CD4-positive, alpha-beta memory T cell (primary cell): Measurements from ENCODE around the gene IRS1. TPM values are rescaled to one million over a fixed set of nuclear protein-coding genes. Genes with fewer than 3 reads are reported as not detected.

Experiments used
- CTCF ChIA-PET: fragments of 350-600 bp; sonication (Branson Sonifier 250); formaldehyde crosslinking; loops from one replicate; lab custom pipeline; 2021; ENCODE audit warnings: inconsistent platforms; ENCODE audit not compliant: partially characterized antibody; lab: Charles Lee
- POLR2A ChIA-PET: fragments of 350-600 bp; sonication (Branson Sonifier 250); formaldehyde crosslinking; loops from one replicate; lab custom pipeline; 2021; ENCODE audit not compliant: partially characterized antibody; lab: Charles Lee
- DNase-seq, 5 donors: peaks; one replicate each; pipeline versions ENCODE4 v3.0.0 to v3.0.0-alpha.2; 2020 to 2022; ENCODE audit warnings: mixed read lengths in 1 of 5
- H3K27ac ChIP-seq: one replicate; pipeline ENCODE4 v1.7.0; 2013; ENCODE audit warnings: low read depth, low read length
- H3K27me3 ChIP-seq: 2 replicates; pipeline ENCODE4 v1.7.0; 2013; ENCODE audit warnings: mild to moderate bottlenecking, low read length, moderate library complexity; ENCODE audit not compliant: insufficient read depth
- H3K36me3 ChIP-seq: 2 replicates; pipeline ENCODE4 v1.7.0; 2013; ENCODE audit warnings: mild to moderate bottlenecking, low read length, moderate library complexity; ENCODE audit not compliant: insufficient read depth
- H3K4me1 ChIP-seq: 2 replicates; pipeline ENCODE4 v1.7.0; 2013; ENCODE audit warnings: mild to moderate bottlenecking, low read length, moderate library complexity; ENCODE audit not compliant: insufficient read depth
- H3K4me3 ChIP-seq, 2 donors: one replicate each; pipeline ENCODE4 v1.7.0; 2013; ENCODE audit warnings: low read length in 2 of 2, mild to moderate bottlenecking in 1 of 2
- H3K9me3 ChIP-seq, 2 donors: one replicate each; pipeline ENCODE4 v1.7.0; 2013; ENCODE audit warnings: low read length in 2 of 2, control low read depth in 1 of 2; ENCODE audit not compliant: control insufficient read depth in 1 of 2
- H3K27ac Mint-ChIP-seq, 7 donors: one replicate each; pipeline ENCODE4 v1.8.0; 2020 to 2021; ENCODE audit warnings: mixed read lengths in 7 of 7, mild to moderate bottlenecking in 6 of 7, inconsistent platforms in 3 of 7, moderate library complexity in 3 of 7
- H3K27me3 Mint-ChIP-seq, 2 donors: one replicate each; pipeline ENCODE4 v1.8.0; 2020 to 2021; ENCODE audit warnings: mixed read lengths in 2 of 2
- H3K36me3 Mint-ChIP-seq, 2 donors: one replicate each; pipeline ENCODE4 v1.8.0; 2020 to 2021; ENCODE audit warnings: mixed read lengths in 2 of 2, inconsistent platforms in 1 of 2, mild to moderate bottlenecking in 1 of 2
- H3K4me1 Mint-ChIP-seq, 4 donors: one replicate each; pipeline ENCODE4 v1.8.0; 2020 to 2021; ENCODE audit warnings: mixed read lengths in 4 of 4, mild to moderate bottlenecking in 1 of 4
- H3K4me3 Mint-ChIP-seq, 8 donors: one replicate each; pipeline ENCODE4 v1.8.0; 2020 to 2021; ENCODE audit warnings: mixed read lengths in 8 of 8, mild to moderate bottlenecking in 7 of 8, moderate library complexity in 6 of 8, inconsistent platforms in 3 of 8
- H3K9me3 Mint-ChIP-seq, 8 donors: one replicate each; pipeline ENCODE4 v1.8.0; 2020 to 2021; ENCODE audit warnings: mixed read lengths in 8 of 8, mild to moderate bottlenecking in 5 of 8, inconsistent platforms in 3 of 8, moderate library complexity in 1 of 8
- intact Hi-C: fragments of 100-400 bp; cut with micrococcal nuclease; formaldehyde crosslinking; loops from one replicate; pipeline ENCODE4 v1.15.1; 2023
- polyA plus RNA-seq, 2 donors: library from polyadenylated mRNA; unstranded; fragments of 300-500 nt; fragmentation: Illumina TruSeq; gene quantifications; one replicate each; pipeline ENCODE4 v1.2.3, GENCODE V29; 2021
- total RNA-seq, 2 experiments: library from RNA; stranded (reverse); gene quantifications; one replicate each; pipeline ENCODE4 v1.2.3, GENCODE V29; 2021

IRS1 gene
- total and polyA plus RNA-seq, 4 experiments from 2014 or later, result 0.02 to 2.4 (median 1.1) TPM

DNA sequence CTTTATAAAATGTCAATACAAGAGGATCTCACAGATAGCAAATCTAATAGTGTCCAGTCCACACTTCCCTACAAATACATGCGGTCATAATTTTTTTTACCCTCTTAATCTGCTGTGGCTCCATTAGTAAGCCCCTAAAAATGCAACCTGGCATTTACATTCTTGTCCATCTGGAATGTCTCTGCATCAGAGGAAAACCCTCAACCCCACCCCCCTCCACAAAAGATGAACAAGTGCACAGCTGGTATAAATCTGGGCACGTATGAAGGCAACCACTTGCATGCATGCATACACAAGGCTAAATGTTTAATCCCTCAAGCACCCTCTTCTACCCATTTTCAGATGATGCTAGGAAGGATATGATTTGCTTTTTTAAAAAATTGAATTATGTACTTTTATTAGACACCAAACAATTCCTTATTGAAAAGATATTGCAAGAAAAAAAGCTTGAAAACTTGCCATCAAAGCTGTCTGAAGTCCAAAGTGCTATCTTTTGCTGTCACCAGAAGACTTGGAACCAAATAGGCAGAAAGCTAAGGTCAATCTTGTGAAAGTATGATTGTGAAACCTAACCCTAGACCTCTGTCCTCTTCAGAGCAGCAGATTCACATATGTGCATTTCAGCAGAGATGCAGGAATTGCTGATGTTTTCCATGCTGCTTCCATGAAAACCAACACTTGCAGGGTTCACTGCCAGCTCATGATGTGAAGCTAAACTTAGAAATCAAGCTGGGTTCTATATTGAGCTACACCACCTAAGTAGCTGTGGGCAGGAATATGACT lies 39.0 kb downstream of the IRS1 start:
- ChIA-PET POLR2A (no interaction called here), CTCF (interaction anchor here (0.7 kb wide), 1 partner anchor 43 kb away, joined by 3 read pairs; no protein-coding TSS in a partner anchor)
- intact Hi-C loops, result no loop called here
- Histone ChIP-seq H3K27ac (no peak overlapping the region), H3K9me3 (no peaks in the 10 kb centered on the region), H3K36me3 (no peaks in the 10 kb centered on the region), H3K4me3 (no peak overlapping the region), H3K27me3 (no peaks in the 10 kb centered on the region), H3K4me1 (no peaks in the 10 kb centered on the region)
- no peak for DNase-seq
- H3K27me3 Mint-ChIP-seq, result peaks cover 0 to 2% of the 10 kb centered on the region in 2 donors
- no peak overlapping the region for H3K27ac Mint-ChIP-seq
- H3K4me1 Mint-ChIP-seq, result no peaks in the 10 kb centered on the region
- H3K9me3 Mint-ChIP-seq, result peaks cover 0 to 4% (median 0%) of the 10 kb centered on the region in 8 donors
- no peak overlapping the region for H3K4me3 Mint-ChIP-seq
- H3K36me3 Mint-ChIP-seq, result no peaks in the 10 kb centered on the region

DNA sequence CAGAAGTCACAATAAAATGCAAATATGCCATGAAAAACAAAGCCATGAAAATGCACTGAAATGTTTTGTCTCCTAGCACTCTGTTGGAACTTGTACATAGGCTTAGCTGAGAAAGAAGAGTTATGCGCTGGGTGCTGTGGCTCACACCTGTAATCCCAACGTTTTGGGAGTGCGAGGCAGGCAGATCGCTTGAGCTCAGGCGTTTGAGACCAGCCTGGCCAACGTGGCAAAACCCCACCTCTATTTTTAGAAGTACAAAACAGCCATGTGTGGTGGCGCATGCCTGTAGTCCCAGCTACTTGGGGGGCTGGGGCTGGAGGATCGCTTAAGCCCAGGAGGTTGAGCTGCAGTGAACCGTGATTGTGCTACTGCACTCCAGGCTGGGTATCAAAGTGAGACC lies 39.9 kb downstream of the IRS1 start:
- no peaks in the 10 kb centered on the region for H3K36me3 ChIP-seq
- H3K27ac Mint-ChIP-seq, result no peak overlapping the region
- no peaks in the 10 kb centered on the region for H3K27me3 ChIP-seq
- intact Hi-C loops, result no loop called here
- ChIA-PET POLR2A (no interaction called here), CTCF (no interaction called here)
- no peak overlapping the region for H3K4me3 Mint-ChIP-seq
- no peaks in the 10 kb centered on the region for H3K36me3 Mint-ChIP-seq
- no peak for DNase-seq
- no peaks in the 10 kb centered on the region for H3K4me1 ChIP-seq
- H3K9me3 Mint-ChIP-seq, result peaks cover 0 to 3% (median 0%) of the 10 kb centered on the region in 8 donors
- H3K27me3 Mint-ChIP-seq, result peaks cover 0 to 2% of the 10 kb centered on the region in 2 donors
- no peak overlapping the region for H3K4me3 ChIP-seq
- H3K9me3 ChIP-seq, result no peaks in the 10 kb centered on the region
- no peaks in the 10 kb centered on the region for H3K4me1 Mint-ChIP-seq
- no peak overlapping the region for H3K27ac ChIP-seq

DNA sequence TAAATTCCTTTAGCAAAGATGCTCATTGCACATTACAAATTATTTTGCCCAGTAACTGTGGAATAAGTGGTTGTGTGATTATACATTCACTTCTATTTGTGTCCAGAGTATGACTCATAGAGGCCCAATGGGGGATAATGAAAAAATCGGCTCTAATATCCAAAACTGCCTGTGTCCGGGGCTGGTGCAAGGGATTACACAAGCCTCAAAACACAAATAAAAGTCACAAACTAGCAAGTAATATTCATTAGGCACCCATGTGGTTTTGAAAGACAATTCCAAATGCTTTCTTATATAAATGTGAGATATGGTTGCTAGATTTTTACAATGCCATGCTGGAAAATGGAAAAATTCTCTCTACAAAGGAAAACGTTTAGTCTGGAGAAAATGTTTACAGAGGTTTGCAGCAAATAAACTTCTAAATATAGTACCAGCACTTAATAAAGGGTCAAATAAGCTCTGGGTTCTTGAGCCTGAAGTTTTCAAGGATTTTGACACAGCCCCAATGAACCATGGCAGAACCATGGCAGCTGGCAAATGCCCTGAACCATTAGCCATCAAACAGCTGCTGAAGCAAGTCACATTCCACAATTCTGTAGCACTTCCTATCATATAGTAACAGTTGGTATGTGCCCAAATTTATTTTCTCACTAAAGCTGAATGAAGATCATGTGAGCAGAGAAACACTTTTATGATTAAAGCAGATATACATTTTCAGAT lies 40.5 kb downstream of the IRS1 start:
- H3K4me1 Mint-ChIP-seq, result no peaks in the 10 kb centered on the region
- no peaks in the 10 kb centered on the region for H3K27me3 ChIP-seq
- intact Hi-C loops, result no loop called here
- no peaks in the 10 kb centered on the region for H3K36me3 ChIP-seq
- no peaks in the 10 kb centered on the region for H3K4me1 ChIP-seq
- ChIA-PET POLR2A (no interaction called here), CTCF (no interaction called here)
- no peak overlapping the region for H3K27ac ChIP-seq
- H3K27me3 Mint-ChIP-seq, result peaks cover 0 to 2% of the 10 kb centered on the region in 2 donors
- no peak for DNase-seq
- no peak overlapping the region for H3K27ac Mint-ChIP-seq
- H3K4me3 Mint-ChIP-seq, result no peak overlapping the region
- H3K9me3 Mint-ChIP-seq, result peaks cover 0 to 3% (median 0%) of the 10 kb centered on the region in 8 donors
- no peaks in the 10 kb centered on the region for H3K9me3 ChIP-seq
- H3K36me3 Mint-ChIP-seq, result no peaks in the 10 kb centered on the region
- no peak overlapping the region for H3K4me3 ChIP-seq

DNA sequence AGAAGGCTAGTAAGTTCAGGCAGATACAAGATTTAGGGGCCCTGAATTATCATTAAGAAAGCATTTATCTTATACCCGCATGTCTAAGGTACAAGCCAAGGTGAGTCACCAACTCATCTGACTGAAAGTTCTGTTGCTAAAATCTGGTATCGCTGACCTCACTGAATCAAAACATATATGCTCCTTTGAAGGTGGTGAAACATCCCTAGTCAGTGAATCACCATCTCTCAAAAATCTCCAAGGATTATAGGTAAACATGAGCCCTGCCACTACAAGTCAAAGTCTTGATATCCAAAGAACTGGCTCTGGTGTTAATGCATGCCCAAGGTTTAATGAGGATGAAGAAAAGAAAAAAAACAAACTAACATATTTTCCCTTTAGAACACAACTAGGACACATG lies 43.5 kb downstream of the IRS1 start:
- H3K4me3 Mint-ChIP-seq, result no peak overlapping the region
- Histone ChIP-seq H3K27me3 (no peaks in the 10 kb centered on the region), H3K36me3 (no peaks in the 10 kb centered on the region), H3K4me1 (no peaks in the 10 kb centered on the region), H3K9me3 (no peaks in the 10 kb centered on the region), H3K27ac (no peak overlapping the region), H3K4me3 (no peak overlapping the region)
- ChIA-PET CTCF (no interaction called here), POLR2A (no interaction called here)
- peaks cover 0 to 2% of the 10 kb centered on the region in 2 donors for H3K27me3 Mint-ChIP-seq
- intact Hi-C loops, result no loop called here
- no peak for DNase-seq
- no peaks in the 10 kb centered on the region for H3K9me3 Mint-ChIP-seq
- H3K4me1 Mint-ChIP-seq, result no peaks in the 10 kb centered on the region
- no peaks in the 10 kb centered on the region for H3K36me3 Mint-ChIP-seq
- no peak overlapping the region for H3K27ac Mint-ChIP-seq

DNA sequence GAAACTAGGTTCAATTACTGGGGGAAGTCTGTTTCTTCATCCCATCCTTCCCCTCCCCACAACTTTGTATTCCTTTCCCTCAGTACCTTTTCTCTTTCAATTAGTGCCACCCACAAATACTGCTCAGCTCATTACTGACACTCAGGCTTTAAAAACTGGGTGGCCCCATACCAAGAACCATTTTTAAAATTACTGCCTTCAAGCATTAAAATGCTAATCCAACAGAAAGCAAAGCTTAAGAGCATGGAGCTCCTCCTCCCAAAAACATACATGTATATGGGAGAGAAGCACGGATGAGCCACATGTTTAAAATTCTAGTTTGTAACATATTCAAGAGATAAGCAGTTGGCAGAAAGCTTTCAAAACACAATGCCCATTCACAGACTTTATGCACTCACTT lies 44.0 kb downstream of the IRS1 start:
- intact Hi-C loops, result no loop called here
- no peaks in the 10 kb centered on the region for H3K9me3 Mint-ChIP-seq
- peaks cover 0 to 2% of the 10 kb centered on the region in 2 donors for H3K27me3 Mint-ChIP-seq
- no peak overlapping the region for H3K4me3 Mint-ChIP-seq
- CTCF ChIA-PET, result interaction anchor here (1.3 kb wide), 1 partner anchor 47 kb away, joined by 6 read pairs; no protein-coding TSS in a partner anchor
- Histone ChIP-seq H3K4me3 (no peak overlapping the region), H3K36me3 (no peaks in the 10 kb centered on the region), H3K4me1 (no peaks in the 10 kb centered on the region), H3K27ac (no peak overlapping the region), H3K27me3 (no peaks in the 10 kb centered on the region), H3K9me3 (no peaks in the 10 kb centered on the region)
- no peak for DNase-seq
- no peaks in the 10 kb centered on the region for H3K4me1 Mint-ChIP-seq
- H3K36me3 Mint-ChIP-seq, result no peaks in the 10 kb centered on the region
- POLR2A ChIA-PET, result no interaction called here
- no peak overlapping the region for H3K27ac Mint-ChIP-seq

DNA sequence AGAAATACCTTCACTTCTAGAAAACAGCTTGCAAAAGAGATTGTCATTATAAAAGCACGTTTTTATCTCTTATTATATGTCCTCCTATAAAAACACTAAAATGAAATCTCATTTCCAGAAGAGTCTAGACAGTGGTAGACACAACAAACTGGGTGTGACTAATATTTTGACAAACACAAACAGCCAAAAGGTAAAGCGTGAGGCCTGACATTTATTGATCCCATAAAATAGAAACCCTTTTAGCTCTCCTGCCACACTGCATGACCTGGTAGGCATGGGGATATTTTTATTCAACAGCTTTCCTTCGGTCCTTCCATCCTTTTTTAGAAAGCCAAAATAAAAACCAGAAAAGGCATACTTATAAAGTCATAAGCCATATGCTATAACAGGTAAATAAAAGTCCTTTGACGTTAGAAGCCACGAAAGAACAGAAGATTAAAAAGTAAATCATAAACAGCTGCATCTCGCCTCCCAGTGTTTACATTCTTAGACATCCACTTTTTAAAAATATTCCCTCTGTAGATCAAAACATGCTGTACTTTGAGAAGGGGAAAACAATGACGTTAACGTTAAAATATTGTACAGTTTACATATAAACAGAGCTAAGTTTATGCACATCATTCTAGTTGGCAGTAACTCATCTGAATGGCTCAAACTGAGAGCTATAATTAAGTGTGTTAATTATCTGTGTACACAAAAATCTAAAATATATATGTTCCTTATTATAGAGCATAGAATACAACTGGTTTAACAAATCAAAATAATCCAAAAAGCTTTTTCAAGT lies 44.6 kb downstream of the IRS1 start:
- CTCF ChIA-PET, result interaction anchor here (1.3 kb wide), 1 partner anchor 47 kb away, joined by 6 read pairs; no protein-coding TSS in a partner anchor
- no peaks in the 10 kb centered on the region for H3K9me3 Mint-ChIP-seq

DNA sequence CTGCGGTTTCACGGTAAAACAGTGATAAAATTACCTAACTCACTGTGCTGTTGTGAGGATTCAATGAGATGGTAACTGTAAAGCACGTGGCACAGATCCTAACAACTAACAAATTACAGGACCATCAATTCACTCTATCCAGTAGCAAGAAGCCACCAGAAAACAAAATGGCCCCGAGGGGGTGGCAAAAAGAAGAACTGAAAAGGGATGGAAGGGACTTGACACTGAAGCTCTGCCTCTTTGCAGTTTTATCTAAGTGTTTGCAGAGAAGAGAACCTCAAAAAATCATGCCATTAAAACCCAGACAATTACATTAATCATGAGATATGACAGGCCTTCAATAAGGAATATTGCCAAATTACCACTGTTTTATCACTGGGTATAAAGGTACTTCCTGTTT lies 46.7 kb downstream of the IRS1 start:
- H3K9me3 Mint-ChIP-seq, result no peaks in the 10 kb centered on the region
- Histone ChIP-seq H3K4me3 (no peak overlapping the region), H3K36me3 (no peaks in the 10 kb centered on the region), H3K27me3 (no peaks in the 10 kb centered on the region), H3K9me3 (no peaks in the 10 kb centered on the region), H3K4me1 (no peaks in the 10 kb centered on the region), H3K27ac (no peak overlapping the region)
- no peak overlapping the region for H3K4me3 Mint-ChIP-seq
- DNase-seq, result no peak
- intact Hi-C loops, result no loop called here
- ChIA-PET POLR2A (no interaction called here), CTCF (no interaction called here)
- no peaks in the 10 kb centered on the region for H3K36me3 Mint-ChIP-seq
- H3K27me3 Mint-ChIP-seq, result peaks cover 2 to 3% of the 10 kb centered on the region in 2 donors
- H3K27ac Mint-ChIP-seq, result no peak overlapping the region
- no peaks in the 10 kb centered on the region for H3K4me1 Mint-ChIP-seq

More for the DNA sequence above, 44.6 kb downstream of the IRS1 start:
- DNase-seq, result no peak
- POLR2A ChIA-PET, result no interaction called here
- no peaks in the 10 kb centered on the region for H3K36me3 ChIP-seq
- Mint-ChIP-seq H3K27ac (peak overlapping the region in 1 of 7 donors; percentile 19), H3K27me3 (peaks cover 0 to 2% of the 10 kb centered on the region in 2 donors), H3K36me3 (no peaks in the 10 kb centered on the region), H3K4me3 (no peak overlapping the region), H3K4me1 (no peaks in the 10 kb centered on the region)
- H3K27me3 ChIP-seq, result no peaks in the 10 kb centered on the region
- H3K27ac ChIP-seq, result no peak overlapping the region
- H3K4me3 ChIP-seq, result no peak overlapping the region
- no peaks in the 10 kb centered on the region for H3K4me1 ChIP-seq
- no peaks in the 10 kb centered on the region for H3K9me3 ChIP-seq
- intact Hi-C loops, result no loop called here
